H7 (cell line): ENCODE measurements around the gene DCST1. TPM values are rescaled to one million over a fixed set of nuclear protein-coding genes. Genes with fewer than 3 reads are reported as not detected.

Source experiments
- DNase-seq: peaks from one replicate; pipeline ENCODE4 v3.0.0; 2012
- H3K27me3 ChIP-seq: 2 replicates; pipeline ENCODE4 v1.6.0; 2011; ENCODE audit warnings: mild to moderate bottlenecking, low read length; ENCODE audit not compliant: control insufficient read depth, insufficient read depth
- H3K36me3 ChIP-seq: replicated peaks from 2 replicates; pipeline ENCODE4 v1.5.1; 2011; ENCODE audit warnings: low read length; ENCODE audit not compliant: control insufficient read depth, insufficient read depth
- H3K4me3 ChIP-seq: 2 replicates; pipeline ENCODE4 v1.5.1; 2011; ENCODE audit warnings: low read depth, mild to moderate bottlenecking, control low read depth, low read length, moderate library complexity; ENCODE audit not compliant: insufficient read depth
- total RNA-seq: library from RNA; depleted of rRNA; stranded (reverse); fragments of >200 nt; shearing (Covaris generic); gene quantifications from 2 replicates; pipeline ENCODE4 v1.2.3, GENCODE V29; 2014

The DCST1 gene
- total RNA-seq, 1 experiment from 2014 or later, result not detected

DNA sequence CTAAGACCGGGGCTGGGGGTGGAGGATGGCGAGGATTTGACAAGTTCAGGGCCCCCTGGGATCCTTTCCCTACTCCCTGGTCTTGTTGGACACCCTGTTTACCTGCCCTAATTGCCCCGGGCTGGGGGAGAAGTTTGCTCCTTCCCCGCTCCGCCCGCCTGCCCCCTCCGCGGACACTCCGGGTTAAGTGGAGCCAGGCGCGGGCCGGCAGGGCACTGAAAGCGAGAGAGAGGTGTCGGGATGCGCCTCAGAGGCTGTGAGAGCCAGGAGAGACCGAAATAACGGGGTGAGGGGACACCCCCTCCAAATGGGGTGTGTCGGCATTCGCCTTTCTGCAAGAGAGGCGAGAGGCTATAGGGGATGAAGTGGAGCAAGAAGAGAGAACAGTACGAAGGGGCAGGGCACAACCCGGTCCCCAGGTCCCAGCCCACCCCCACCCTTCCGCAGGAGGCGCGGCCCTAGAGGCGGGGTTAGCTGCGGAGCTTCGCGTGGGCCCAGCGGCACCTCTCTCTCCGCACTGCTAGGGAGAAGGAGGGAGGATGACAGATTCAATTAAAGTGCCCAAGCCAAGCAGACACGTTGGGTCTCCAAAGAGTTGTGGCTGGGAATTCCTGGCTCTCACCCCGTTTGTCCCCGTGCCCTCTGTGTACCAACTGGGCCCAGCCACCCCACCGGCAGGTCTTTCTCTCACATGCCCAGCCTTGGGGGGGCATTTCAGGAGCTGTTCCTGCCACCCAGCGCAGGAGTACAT, 48.9 kb downstream of the DCST1 start:
- Histone ChIP-seq H3K4me3 (no peak overlapping the region), H3K36me3 (no peaks in the 10 kb centered on the region), H3K27me3 (peaks cover 68% of the 10 kb centered on the region)
- DNase-seq, result peak; percentile 78

DNA sequence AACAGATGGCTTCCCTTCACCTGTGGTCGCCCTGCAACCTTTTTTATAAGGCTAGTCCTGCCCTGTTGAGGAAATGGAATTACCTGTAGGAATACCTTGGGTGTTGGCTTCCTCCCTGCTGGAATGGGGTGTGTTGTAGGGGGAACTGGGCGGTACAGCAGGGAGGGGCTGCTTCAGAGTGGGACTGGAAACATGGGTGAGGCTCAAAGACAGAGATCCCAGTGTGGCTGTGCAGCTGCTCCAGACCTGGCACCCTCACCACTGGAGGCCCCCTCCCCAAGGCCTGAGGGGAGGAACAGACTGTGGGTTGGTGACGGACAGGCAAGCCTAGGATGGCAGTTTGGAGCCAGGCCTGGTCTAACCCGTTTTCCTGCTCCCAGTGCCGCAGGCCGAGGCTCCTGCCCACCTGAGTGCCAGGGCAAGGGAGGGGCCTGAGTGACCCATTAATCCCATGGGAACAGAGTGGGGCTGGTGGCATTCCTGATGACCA, 49.5 kb downstream of the DCST1 start:
- Histone ChIP-seq H3K4me3 (no peak overlapping the region), H3K36me3 (no peaks in the 10 kb centered on the region), H3K27me3 (peaks cover 61% of the 10 kb centered on the region)
- DNase-seq, result peak; percentile 32

DNA sequence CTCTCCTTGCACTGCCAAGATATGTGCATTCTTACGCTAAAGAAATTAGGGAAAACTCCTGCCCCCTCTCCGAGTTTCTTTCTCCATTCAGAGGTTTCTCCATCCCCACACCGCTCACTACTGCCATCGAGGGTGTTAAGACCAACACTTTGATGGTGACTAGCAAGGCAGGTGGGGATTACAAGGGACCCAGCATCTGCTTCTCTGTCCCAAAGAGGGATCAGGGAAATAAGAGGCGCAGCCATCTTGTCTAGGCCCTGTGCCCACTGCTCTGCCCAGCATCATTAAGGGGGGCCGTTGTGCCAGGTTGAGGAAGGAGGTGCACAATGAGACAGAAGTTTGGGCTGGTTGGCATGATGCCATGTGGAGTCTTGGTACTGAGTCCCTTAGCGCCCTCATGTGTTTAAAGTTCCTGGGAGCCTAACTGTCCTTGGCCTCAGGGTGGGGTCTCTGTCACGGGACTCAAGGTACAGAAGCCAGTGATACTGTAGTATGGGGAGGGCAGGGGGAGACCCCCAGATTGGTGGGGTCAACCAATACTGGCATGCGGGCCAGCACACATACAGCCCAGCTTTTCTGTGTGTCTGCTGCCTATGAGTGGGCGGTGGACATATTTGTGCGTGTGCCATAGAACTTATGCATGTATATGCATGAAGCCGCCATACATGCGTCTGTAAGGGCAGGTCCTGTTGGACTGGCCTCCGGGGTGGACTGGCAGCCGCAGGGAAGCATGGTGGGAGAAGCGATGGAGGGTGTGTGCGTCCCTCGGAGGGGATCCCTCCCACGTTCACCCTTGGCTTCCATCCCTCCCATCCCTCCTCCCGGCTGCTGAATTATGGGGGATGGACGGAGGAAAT, 50.5 kb downstream of the DCST1 start:
- peaks cover 53% of the 10 kb centered on the region for H3K27me3 ChIP-seq
- peak overlapping the region; percentile 10; the same call in 1 of the 2 replicates for H3K4me3 ChIP-seq
- DNase-seq, result peak; percentile 41
- no peaks in the 10 kb centered on the region for H3K36me3 ChIP-seq

DNA sequence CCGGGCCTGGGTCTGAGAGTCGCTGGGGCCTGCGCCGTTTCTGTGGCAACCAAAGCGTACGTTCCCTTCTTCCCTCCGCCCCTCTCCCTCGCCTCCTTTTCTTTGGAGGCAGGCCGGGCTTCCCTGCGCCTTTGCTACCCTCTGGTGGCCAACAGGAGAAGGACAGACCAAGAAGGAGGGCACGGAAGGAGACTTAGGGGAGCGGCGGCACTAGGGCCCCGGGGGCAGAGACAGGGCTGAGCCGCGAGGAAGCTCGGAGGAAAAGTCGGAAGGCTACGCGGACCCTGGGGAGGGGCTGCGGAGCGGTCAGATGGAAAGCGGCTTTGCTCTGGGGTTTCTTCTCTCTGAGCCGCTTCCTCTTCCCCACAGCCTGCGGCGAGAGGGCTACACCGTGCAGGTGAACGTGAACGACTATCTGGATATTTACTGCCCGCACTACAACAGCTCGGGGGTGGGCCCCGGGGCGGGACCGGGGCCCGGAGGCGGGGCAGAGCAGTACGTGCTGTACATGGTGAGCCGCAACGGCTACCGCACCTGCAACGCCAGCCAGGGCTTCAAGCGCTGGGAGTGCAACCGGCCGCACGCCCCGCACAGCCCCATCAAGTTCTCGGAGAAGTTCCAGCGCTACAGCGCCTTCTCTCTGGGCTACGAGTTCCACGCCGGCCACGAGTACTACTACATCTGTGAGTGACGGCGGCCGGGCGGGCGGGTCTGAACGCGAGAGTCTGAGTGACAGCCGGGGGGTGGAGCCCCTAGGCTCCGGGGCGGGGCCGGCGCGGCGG, 51.3 kb downstream of the DCST1 start:
- peak overlapping the region; percentile 82 for H3K4me3 ChIP-seq
- peaks cover 45% of the 10 kb centered on the region for H3K27me3 ChIP-seq
- peak; percentile 98 for DNase-seq
- no peaks in the 10 kb centered on the region for H3K36me3 ChIP-seq

DNA sequence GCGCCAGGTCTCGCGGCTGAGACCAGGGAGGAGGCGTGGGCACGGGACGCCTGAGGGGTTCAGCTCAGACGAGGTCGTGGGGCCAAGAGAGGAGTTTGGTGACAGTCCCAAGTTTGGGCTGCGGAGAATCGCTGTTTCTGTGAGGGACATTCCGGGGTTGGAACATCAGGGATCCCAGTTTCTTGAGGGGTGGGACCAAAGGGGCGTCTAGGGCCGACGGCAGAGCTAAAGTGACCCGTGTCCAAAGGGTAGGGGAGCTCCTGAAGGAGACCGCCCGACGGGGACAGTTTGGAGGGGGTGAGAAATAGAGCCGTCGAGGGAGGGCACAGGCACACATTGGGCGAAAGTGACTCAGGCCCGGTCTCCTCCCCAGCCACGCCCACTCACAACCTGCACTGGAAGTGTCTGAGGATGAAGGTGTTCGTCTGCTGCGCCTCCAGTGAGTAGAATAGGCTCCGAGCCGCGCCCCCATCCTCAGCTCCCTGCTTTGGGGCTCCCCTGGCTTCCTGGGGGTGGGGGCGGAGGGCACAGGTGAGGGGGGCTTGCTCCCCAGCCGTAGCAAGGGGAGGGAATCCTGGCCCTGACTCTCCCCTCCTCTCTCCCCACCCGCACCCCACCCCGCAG, 52.0 kb downstream of the DCST1 start:
- Histone ChIP-seq H3K27me3 (peaks cover 38% of the 10 kb centered on the region), H3K36me3 (no peaks in the 10 kb centered on the region), H3K4me3 (peak overlapping the region; percentile 82)
- peak; percentile 74 for DNase-seq

DNA sequence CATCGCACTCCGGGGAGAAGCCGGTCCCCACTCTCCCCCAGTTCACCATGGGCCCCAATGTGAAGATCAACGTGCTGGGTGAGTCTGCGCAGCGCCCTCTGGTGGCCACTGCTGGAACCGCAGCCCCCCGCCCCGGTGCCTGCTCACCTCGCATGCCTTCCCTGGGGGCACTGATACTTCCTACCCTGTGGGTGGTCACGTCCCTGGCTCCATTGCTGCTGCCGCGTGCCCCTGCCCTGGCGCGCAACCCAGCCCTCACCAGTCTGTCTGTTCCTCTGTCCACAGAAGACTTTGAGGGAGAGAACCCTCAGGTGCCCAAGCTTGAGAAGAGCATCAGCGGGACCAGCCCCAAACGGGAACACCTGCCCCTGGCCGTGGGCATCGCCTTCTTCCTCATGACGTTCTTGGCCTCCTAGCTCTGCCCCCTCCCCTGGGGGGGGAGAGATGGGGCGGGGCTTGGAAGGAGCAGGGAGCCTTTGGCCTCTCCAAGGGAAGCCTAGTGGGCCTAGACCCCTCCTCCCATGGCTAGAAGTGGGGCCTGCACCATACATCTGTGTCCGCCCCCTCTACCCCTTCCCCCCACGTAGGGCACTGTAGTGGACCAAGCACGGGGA, 52.6 kb downstream of the DCST1 start:
- peak overlapping the region; percentile 82 for H3K4me3 ChIP-seq
- peak; percentile 95 for DNase-seq

DNA sequence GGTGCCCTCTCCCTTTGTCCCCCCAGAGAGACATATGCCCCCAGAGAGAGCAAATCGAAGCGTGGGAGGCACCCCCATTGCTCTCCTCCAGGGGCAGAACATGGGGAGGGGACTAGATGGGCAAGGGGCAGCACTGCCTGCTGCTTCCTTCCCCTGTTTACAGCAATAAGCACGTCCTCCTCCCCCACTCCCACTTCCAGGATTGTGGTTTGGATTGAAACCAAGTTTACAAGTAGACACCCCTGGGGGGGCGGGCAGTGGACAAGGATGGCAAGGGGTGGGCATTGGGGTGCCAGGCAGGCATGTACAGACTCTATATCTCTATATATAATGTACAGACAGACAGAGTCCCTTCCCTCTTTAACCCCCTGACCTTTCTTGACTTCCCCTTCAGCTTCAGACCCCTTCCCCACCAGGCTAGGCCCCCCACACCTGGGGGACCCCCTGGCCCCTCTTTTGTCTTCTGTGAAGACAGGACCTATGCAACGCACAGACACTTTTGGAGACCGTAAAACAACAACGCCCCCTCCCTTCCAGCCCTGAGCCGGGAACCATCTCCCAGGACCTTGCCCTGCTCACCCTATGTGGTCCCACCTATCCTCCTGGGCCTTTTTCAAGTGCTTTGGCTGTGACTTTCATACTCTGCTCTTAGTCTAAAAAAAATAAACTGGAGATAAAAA, 53.4 kb downstream of the DCST1 start:
- H3K36me3 ChIP-seq, result no peaks in the 10 kb centered on the region
- no peak overlapping the region for H3K4me3 ChIP-seq
- peaks cover 32% of the 10 kb centered on the region for H3K27me3 ChIP-seq
- DNase-seq, result peak; percentile 68

More for the DNA sequence above, 52.6 kb downstream of the DCST1 start:
- Histone ChIP-seq H3K27me3 (peaks cover 35% of the 10 kb centered on the region), H3K36me3 (no peaks in the 10 kb centered on the region)

DNA sequence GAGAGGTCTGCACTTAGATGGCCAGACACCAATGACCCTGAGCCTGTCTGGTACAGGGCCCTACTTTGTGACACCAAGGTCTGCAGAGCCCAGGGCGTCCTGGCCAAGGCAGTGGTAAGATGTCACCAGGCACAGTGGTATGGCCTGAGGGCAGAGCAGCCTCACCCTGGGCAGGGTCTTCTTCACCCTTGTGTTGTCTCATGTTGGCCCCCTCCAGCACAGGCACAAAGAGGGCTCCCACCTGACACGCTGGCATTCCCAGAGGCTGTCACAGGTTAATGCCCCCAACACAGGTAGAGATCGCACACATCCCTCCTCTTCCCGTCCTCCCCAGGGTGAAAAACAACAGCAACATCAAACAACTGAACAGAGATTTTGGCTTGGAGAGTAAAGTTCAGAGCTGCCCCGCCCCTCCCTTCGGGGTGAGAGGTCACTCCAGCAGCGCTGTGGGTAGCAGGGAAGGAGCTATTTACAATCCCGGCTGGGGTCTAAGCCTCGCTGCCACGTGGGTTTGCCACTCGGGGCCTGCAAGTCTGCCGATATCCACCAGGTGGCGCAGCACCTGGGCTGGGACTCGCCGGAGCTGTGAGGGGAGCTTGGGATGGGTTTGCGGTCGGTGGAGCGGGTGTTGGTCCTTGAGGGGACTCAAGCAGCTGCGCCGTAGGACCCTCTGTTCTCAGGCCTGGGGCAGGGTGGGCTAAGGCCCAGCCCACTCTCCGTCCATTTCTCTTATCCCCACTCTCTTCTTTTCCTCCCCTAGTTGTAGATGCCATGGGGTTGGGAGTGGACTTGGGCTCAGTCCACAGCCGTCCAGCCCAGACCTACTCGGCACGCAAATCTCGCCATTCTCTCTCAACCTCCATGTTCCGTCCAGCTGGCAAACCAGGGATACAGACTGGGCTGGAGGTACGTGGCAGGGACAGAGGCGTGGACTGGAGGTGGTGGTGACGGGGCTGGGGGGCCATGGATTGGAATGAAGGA, 57.7 kb downstream of the DCST1 start:
- DNase-seq, result peak; percentile 94
- Histone ChIP-seq H3K27me3 (peaks cover 8% of the 10 kb centered on the region), H3K4me3 (no peak overlapping the region), H3K36me3 (no peaks in the 10 kb centered on the region)

DNA sequence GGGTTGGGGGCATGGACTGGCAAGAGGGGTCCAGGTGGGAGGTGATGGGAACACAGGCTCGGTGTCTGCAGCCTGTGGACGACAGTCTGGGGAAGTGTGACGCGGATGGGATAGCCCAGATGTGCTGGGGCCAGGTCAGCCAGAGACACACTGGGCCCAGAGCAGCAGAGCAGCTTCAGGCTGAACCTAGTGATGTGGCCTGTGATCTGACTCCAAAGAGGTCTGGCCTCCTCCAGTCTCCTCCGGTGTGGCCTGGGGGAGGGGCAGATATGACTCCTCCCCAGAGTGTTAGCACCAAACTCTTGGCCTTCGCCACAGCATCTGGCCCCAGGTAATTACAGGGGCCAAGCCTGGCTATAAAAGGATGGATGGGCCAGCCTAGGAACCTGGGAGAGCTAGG, 58.5 kb downstream of the DCST1 start:
- H3K36me3 ChIP-seq, result no peaks in the 10 kb centered on the region
- no peak for DNase-seq
- H3K27me3 ChIP-seq, result peaks cover 8% of the 10 kb centered on the region
- no peak overlapping the region for H3K4me3 ChIP-seq

DNA sequence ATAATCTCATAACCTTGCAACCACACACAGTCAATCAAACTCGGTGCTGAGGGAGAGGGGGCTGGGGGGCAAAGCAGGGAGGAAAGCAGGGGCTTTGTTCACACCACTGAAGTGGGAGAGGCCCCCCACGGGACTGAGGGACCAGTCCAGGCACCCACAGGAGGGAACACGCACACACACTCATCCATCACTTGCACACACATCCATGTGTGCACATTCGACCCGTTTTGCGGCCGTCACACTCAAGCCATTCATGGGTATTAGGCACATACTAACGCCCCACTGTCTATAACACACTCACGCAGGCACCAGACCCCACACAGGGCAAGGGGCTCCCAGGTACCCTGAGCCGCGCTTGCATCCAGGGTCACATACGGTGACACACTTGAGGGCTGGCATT, 59.0 kb downstream of the DCST1 start:
- Histone ChIP-seq H3K4me3 (no peak overlapping the region), H3K27me3 (peaks cover 8% of the 10 kb centered on the region), H3K36me3 (no peaks in the 10 kb centered on the region)
- DNase-seq, result no peak

DNA sequence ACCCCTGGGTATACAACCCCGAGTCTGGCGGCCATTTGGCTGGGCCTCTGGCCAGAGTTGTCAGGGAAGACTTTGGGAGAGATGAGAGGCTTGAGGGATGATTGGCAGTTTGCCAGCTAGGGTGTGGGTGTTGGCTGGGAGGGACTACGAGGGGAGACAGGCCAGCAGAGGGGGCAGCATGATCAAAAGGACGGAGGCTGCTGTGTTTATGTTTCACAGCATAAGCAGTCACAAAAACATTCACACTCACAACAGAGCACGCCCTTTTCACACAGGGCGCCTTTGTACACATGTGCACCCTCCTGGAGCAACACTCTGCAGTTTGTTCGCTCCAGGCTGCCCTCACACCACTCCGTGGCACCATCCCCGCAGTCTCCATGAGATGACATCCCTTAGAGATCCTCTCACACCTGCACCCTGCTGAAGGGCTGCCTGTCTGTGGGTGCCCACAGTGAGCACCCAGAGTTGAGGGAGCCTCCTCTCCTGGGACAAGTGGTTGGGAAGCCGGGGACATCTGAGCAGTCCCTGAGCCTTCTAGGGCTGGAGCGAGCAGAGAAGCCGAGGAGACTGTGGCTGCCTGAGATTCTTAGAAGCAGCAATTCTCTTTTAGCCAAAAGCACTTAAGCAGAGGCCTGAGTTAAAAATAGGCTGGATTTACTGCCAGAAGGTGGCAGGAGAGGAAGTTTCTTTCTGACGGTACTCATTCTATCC, 60.4 kb downstream of the DCST1 start:
- Histone ChIP-seq H3K36me3 (no peaks in the 10 kb centered on the region), H3K27me3 (peaks cover 8% of the 10 kb centered on the region), H3K4me3 (no peak overlapping the region)
- peak; percentile 76 for DNase-seq

DNA sequence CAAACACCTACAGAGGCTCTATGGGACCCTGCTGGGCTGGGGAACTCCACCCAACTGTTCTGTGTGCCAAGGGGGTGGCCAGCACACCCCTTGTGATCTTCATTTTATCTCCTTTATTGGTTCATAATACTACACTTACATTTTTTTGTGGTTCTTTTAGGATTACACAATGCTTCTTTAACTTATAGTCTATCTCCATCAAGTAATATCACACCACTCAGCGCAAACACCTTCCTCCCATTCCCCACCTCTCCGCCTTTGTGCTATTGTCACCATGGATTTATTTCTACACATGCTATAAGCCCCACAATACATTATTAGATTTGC, 61.0 kb downstream of the DCST1 start:
- H3K4me3 ChIP-seq, result no peak overlapping the region
- H3K27me3 ChIP-seq, result peaks cover 8% of the 10 kb centered on the region
- H3K36me3 ChIP-seq, result no peaks in the 10 kb centered on the region
- no peak for DNase-seq
